ENCODE data around the gene CDC123. TPM values are rescaled to one million over a fixed set of nuclear protein-coding genes. Genes with fewer than 3 reads are reported as not detected.

CDC123 gene
- total RNA-seq, 4 donors from 2014 or later = 44.9 to 67.3 (median 53.6) TPM

- no peak for TF ChIP-seq CTCF (IDR thresholded peaks at IDR 0.05; ENCODE audit: low read depth)
These were observed 41.6 kb downstream of the CDC123 start for GRCh38 chr10:12237265-12238220.

DNA sequence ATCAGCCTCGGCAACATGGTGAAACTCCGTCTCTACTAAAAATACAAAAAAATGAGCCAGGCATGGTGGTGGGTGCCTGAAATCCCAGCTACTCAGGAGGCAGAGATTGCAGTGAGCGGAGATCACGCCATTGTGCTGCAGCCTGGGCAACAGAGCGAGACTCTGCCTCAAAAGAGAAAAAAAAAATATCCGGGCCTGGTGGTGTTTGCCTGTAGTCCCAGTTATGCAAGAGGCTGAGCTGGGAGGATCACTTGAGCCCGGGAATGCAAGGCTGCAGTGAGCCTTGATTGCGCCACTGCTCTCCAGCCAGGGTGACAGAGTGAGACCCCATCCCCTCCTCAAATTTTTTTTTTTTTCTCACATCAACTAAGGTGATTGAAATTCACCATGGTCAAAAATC, 42.8 kb downstream of the CDC123 start:
- TF ChIP-seq CTCF (IDR thresholded peaks at IDR 0.05; ENCODE audit: low read depth) = no peak

GRCh38 chr10:12241810-12242529, 46.0 kb downstream of the CDC123 start:
- no peak for TF ChIP-seq CTCF (IDR thresholded peaks at IDR 0.05; ENCODE audit: low read depth)

DNA sequence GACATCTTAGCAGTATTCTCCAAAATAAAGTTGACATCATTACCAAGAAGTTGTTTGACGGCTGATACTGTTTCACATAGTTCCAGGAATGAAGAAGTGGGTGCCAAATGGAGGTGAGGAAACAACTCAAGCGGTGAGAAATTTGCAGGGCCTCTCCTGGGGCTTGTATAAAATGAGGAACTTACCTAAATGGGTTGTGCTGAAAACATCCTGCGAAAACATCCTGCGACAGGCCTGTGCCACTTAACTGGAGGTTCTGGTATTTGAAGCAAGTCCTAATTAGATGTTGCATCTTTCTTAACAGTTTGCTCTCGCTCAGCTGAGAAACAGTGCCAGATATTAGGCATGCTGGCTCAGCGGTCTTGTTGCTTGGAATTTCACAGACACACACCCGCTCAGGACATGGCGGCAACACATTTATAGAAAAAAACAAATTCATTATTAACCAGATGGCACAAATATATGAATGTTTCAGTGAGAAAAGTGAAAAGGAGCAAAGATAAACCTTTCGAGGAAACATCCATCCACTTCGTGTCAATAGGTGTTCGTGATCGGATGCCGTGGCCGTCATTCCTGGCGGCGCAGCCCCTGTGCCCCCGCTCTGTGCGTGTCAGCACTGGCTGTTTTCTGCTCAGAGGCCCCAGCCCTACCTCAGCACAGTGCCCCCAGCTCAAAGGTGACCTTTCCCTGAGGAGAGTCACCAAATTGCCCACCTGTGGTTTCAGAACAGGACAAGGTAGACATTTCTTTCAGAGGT, 48.1 kb downstream of the CDC123 start:
- no peak for TF ChIP-seq CTCF (IDR thresholded peaks at IDR 0.05; ENCODE audit: low read depth)

DNA sequence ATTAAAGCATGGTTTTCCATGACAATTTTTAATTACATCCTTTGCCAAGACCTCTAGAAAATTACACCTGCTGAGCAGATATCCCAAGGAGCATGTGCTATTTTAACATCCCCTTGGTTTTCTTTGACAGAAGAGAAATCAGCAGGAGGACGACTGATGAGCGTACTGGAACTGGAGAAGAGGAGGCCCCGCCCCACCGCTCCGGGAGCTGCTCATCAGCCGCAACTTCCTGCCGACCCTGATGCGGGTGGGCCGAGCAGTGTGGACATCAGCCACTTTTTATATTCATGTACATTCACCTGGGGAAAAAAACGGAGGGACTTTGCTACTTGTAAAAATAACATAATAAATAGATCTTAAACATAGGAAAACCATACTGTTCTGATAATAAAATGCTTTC, 54.2 kb downstream of the CDC123 start:
- TF ChIP-seq CTCF (IDR thresholded peaks at IDR 0.05; ENCODE audit: low read depth) = no peak

- no peak for TF ChIP-seq CTCF (IDR thresholded peaks at IDR 0.05; ENCODE audit: low read depth)
These were observed 55.6 kb downstream of the CDC123 start for GRCh38 chr10:12251581-12251980.
